ENCODE measurements around the gene SLC38A2.

The SLC38A2 gene

GRCh38 chr12:46371718-46372543, 642 bp downstream of the SLC38A2 start:
- no peak for TF ChIP-seq CTCF (IDR thresholded peaks at IDR 0.05; ENCODE audit: low read depth, low read length, missing control alignments)
- peak overlapping the region; percentile 73 for H3K4me3 ChIP-seq (replicated peaks; ENCODE audit: low read depth, low read length)
- DNase-seq (ENCODE audit: extremely low read depth, low read depth) = no peak

GRCh38 chr12:46370792-46371717, 1.5 kb downstream of the SLC38A2 start:
- DNase-seq (ENCODE audit: extremely low read depth, low read depth) = no peak

GRCh38 chr12:46370380-46370734, 2.2 kb downstream of the SLC38A2 start:
- DNase-seq (ENCODE audit: extremely low read depth, low read depth) = no peak
- no peak for TF ChIP-seq CTCF (IDR thresholded peaks at IDR 0.05; ENCODE audit: low read depth, low read length, missing control alignments)
- H3K4me3 ChIP-seq (replicated peaks; ENCODE audit: low read depth, low read length) = peak overlapping the region; percentile 73

More at GRCh38 chr12:46370792-46371717, 1.5 kb downstream of the SLC38A2 start:
- TF ChIP-seq CTCF (IDR thresholded peaks at IDR 0.05; ENCODE audit: low read depth, low read length, missing control alignments) = no peak
- peak overlapping the region; percentile 73 for H3K4me3 ChIP-seq (replicated peaks; ENCODE audit: low read depth, low read length)

- TF ChIP-seq CTCF (IDR thresholded peaks at IDR 0.05; ENCODE audit: low read depth, low read length, missing control alignments) = no peak
- DNase-seq (ENCODE audit: extremely low read depth, low read depth) = no peak
- H3K4me3 ChIP-seq (replicated peaks; ENCODE audit: low read depth, low read length) = peak overlapping the region; percentile 73
Observed at GRCh38 chr12:46369474-46370379, 2.8 kb downstream of the SLC38A2 start.

- TF ChIP-seq CTCF (IDR thresholded peaks at IDR 0.05; ENCODE audit: low read depth, low read length, missing control alignments) = no peak
- peak overlapping the region; percentile 73 for H3K4me3 ChIP-seq (replicated peaks; ENCODE audit: low read depth, low read length)
- DNase-seq (ENCODE audit: extremely low read depth, low read depth) = no peak
Observed at GRCh38 chr12:46369095-46369473, 3.5 kb downstream of the SLC38A2 start.

GRCh38 chr12:46368684-46369083, 3.9 kb downstream of the SLC38A2 start:
- no peak for TF ChIP-seq CTCF (IDR thresholded peaks at IDR 0.05; ENCODE audit: low read depth, low read length, missing control alignments)
- DNase-seq (ENCODE audit: extremely low read depth, low read depth) = no peak
- peak overlapping the region; percentile 73 for H3K4me3 ChIP-seq (replicated peaks; ENCODE audit: low read depth, low read length)

Measured in HFF-Myc (cell line).